Rectal smooth muscle tissue (tissue), 1 donor: Measurements from ENCODE around the gene ENDOG.

Source experiments
- H3K27ac ChIP-seq: one replicate; pipeline ENCODE4 v1.7.0; 2013; ENCODE audit warnings: low read depth, low read length, inconsistent platforms
- H3K27me3 ChIP-seq: one replicate; pipeline ENCODE4 v1.7.0; 2013; ENCODE audit warnings: low read length; ENCODE audit not compliant: control insufficient read depth, insufficient read depth
- H3K36me3 ChIP-seq: one replicate; pipeline ENCODE4 v1.7.0; 2013; ENCODE audit warnings: low read length; ENCODE audit not compliant: control insufficient read depth, insufficient read depth
- H3K4me1 ChIP-seq: one replicate; pipeline ENCODE4 v1.7.0; 2013; ENCODE audit warnings: low read length; ENCODE audit not compliant: control insufficient read depth, insufficient read depth
- H3K4me3 ChIP-seq: one replicate; pipeline ENCODE4 v1.7.0; 2013; ENCODE audit warnings: low read length
- H3K9ac ChIP-seq: one replicate; pipeline ENCODE4 v1.7.0; 2013; ENCODE audit warnings: low read length

ENDOG gene

DNA sequence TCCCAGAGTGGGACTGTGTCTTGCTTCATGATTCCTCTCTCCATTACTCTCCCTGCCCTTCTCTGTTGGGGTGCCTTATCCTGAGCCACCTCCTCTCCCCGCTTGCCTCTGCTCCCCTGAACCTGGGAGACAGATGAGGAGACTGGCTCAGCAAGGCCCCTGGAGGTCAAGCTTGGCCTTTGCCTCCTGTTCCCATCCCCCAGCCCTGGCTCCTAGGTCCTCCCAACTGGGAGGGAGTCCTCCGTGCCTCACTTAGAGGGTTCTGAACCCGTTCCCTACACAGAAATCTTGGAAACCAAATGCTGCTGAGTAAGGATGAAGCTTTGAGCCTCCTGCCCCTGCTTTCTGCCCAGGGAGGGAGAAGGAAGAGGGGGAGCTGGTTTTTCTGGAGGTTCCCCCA lies 9.8 kb upstream of the ENDOG start:
- Histone ChIP-seq H3K27ac (no peak overlapping the region), H3K4me3 (no peak overlapping the region), H3K36me3 (peaks cover 23% of the 10 kb centered on the region), H3K9ac (no peak overlapping the region), H3K27me3 (no peaks in the 10 kb centered on the region), H3K4me1 (no peaks in the 10 kb centered on the region)

DNA sequence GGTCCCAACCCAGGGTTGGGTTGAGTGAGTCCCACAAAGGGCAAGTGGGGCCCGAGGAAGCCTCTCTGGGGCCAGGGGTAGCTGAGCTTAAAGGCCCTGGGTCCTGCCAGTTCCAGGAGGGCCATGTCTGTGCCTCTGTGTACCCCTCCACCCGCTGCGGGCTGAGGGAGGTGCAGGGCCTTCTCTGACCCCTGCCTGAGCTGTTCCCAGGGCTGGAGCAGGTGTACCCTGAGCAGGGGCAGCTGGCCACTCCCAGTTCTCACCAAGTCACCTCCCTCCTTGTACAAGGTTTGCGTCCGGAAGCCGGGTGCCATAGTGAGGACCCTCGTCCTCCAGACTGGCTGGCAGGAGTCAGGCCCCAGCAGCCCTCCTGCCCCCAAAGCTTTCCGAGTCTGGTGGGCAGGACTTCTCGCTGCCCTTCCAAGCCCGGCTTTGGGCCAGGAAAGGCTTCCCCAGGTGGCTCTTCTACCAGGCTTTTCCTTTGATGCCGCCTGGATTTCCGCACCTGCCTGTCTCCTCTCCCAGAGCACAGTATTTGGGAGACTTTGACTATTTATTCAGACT lies 9.2 kb upstream of the ENDOG start:
- Histone ChIP-seq H3K27ac (no peak overlapping the region), H3K4me1 (no peaks in the 10 kb centered on the region), H3K4me3 (no peak overlapping the region), H3K9ac (no peak overlapping the region), H3K27me3 (no peaks in the 10 kb centered on the region), H3K36me3 (peaks cover 18% of the 10 kb centered on the region)

DNA sequence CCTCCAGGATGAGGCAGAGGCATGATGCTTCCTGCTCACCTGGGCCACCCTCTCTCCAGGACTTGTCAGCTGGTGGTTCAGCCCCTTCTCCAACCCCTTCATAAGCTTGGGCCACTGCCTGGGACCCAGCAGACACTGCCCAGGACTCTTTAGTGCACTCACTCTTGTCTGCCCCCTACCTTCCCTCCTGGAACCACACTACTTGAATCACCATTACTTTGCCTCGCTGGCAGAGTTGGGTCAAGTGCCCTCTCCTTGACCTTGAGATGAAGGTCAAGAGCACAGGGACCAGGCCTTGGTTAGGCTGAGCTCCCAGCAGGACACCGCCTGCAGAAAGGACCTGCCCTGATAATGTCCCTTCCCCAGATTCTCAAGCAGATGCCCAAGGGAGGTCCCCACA lies 8.5 kb upstream of the ENDOG start:
- no peaks in the 10 kb centered on the region for H3K27me3 ChIP-seq
- peaks cover 17% of the 10 kb centered on the region for H3K36me3 ChIP-seq
- H3K9ac ChIP-seq: no peak overlapping the region
- H3K27ac ChIP-seq: no peak overlapping the region
- H3K4me3 ChIP-seq: no peak overlapping the region
- no peaks in the 10 kb centered on the region for H3K4me1 ChIP-seq

DNA sequence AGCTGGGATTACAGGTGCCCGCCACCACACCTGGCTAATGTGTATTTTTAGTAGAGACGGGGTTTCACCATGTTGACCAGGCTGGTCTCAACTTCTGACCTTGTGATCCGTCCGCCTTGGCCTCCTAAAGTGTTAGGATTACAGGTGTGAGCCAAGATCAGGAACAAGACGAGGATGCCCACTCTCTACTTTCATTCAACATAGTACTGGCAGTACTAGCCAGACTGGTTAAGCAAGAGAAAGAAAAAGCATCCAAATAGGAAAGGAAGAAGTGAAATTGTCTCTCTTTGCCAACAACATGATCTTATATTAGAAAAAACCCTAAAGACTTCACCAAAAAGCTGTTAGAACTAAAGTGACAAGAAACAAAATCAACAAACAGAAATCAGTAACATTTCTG lies 7.4 kb upstream of the ENDOG start:
- H3K4me3 ChIP-seq: no peak overlapping the region
- H3K27me3 ChIP-seq: no peaks in the 10 kb centered on the region
- H3K36me3 ChIP-seq: peaks cover 12% of the 10 kb centered on the region
- no peaks in the 10 kb centered on the region for H3K4me1 ChIP-seq
- no peak overlapping the region for H3K27ac ChIP-seq
- H3K9ac ChIP-seq: no peak overlapping the region

- H3K9ac ChIP-seq: peak overlapping the region; percentile 56
- H3K4me1 ChIP-seq: peaks cover 8% of the 10 kb centered on the region
- H3K4me3 ChIP-seq: peak overlapping the region; percentile 84
- peak overlapping the region; percentile 86 for H3K27ac ChIP-seq
- no peaks in the 10 kb centered on the region for H3K27me3 ChIP-seq
- H3K36me3 ChIP-seq: peaks cover 9% of the 10 kb centered on the region
Measured at GRCh38 chr9:128818839-128819715, 777 bp downstream of the ENDOG start.

DNA sequence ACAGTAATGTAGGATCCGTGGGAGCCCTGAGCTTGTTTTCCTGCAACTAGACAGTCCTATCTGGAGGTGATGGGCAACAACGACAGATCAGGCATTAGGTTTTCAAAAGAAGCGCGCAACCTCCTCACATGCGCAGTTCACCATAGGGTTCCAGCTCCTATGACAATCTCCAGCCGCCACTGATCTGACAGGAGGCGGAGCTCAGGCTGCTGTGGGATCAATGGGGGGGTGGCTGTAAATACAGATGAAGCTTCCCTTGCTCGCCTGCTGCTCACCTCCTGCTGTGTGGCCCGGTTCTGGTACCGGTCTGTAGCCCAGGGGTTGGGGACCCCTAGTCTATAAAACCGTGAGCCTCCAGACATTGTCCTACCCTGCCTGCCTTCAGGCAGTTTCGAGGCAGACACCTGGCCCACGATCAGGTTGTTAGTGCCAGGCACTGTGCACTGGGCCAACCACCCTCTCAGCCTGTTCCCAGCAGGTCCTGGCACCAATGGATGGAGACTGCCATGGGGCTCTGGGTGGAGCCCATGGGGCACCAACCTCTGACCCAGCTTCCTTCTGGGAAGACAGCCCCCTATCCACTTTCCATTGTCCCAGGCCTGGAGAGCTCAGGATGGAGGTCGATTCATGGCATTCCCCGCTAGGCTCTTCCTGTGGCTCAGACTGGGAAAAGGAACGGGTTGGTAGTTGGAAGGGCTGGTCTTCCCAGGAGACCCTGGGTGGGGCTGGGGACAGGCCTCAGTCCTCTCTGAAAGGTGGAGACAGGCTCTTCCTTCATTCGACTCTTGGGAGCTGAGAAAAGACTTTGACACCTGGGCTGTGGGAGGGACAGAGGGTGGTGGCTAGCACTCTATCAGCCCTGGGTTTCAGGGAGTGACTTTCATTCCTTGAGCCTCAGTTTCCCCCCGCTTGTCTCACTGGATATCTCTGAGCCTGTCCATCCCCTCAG lies 1.7 kb downstream of the ENDOG start:
- Histone ChIP-seq H3K4me3 (peak overlapping the region; percentile 30), H3K9ac (no peak overlapping the region), H3K27me3 (no peaks in the 10 kb centered on the region), H3K4me1 (peaks cover 8% of the 10 kb centered on the region), H3K36me3 (peaks cover 13% of the 10 kb centered on the region), H3K27ac (peak overlapping the region; percentile 86)

- H3K4me3 ChIP-seq: no peak overlapping the region
- no peak overlapping the region for H3K27ac ChIP-seq
- no peak overlapping the region for H3K9ac ChIP-seq
- H3K27me3 ChIP-seq: no peaks in the 10 kb centered on the region
- H3K4me1 ChIP-seq: peaks cover 8% of the 10 kb centered on the region
- H3K36me3 ChIP-seq: peaks cover 19% of the 10 kb centered on the region
Measured at GRCh38 chr9:128820665-128821583, 2.6 kb downstream of the ENDOG start.

GRCh38 chr9:128821584-128822406 lies 3.5 kb downstream of the ENDOG start:
- Histone ChIP-seq H3K27ac (no peak overlapping the region), H3K4me1 (peaks cover 8% of the 10 kb centered on the region), H3K4me3 (no peak overlapping the region), H3K27me3 (no peaks in the 10 kb centered on the region), H3K36me3 (peaks cover 22% of the 10 kb centered on the region), H3K9ac (no peak overlapping the region)

- H3K27me3 ChIP-seq: no peaks in the 10 kb centered on the region
- peaks cover 25% of the 10 kb centered on the region for H3K36me3 ChIP-seq
- no peak overlapping the region for H3K9ac ChIP-seq
- peaks cover 8% of the 10 kb centered on the region for H3K4me1 ChIP-seq
- H3K27ac ChIP-seq: no peak overlapping the region
- no peak overlapping the region for H3K4me3 ChIP-seq
Measured at GRCh38 chr9:128822407-128823042, 4.2 kb downstream of the ENDOG start.

GRCh38 chr9:128823362-128823902 lies 5.1 kb downstream of the ENDOG start:
- no peak overlapping the region for H3K4me3 ChIP-seq
- peaks cover 27% of the 10 kb centered on the region for H3K36me3 ChIP-seq
- no peaks in the 10 kb centered on the region for H3K27me3 ChIP-seq
- H3K4me1 ChIP-seq: peaks cover 8% of the 10 kb centered on the region
- H3K27ac ChIP-seq: no peak overlapping the region
- H3K9ac ChIP-seq: no peak overlapping the region
